ENCODE results near the gene ZNF280A.

DNA sequence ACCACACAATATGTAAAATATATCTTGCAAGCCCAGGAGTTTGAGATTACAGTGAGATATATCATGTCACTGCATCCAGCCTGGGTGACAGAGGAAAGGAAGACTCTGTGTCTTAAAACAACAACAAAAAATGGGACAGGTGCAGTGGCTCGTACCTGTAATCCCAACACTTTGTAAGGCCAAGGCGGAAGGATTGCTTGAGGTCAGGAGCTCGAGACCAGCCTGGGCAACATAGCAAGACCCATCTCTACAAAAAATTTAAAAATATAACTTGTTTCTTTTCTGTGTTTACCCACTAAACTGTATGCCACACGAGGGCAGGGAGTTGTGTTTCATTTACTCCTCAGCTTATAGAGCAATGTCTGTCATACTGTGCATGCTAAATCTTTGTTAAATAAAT is 3.1 kb downstream of the ZNF280A start:
- TF ChIP-seq, protein P1, sequence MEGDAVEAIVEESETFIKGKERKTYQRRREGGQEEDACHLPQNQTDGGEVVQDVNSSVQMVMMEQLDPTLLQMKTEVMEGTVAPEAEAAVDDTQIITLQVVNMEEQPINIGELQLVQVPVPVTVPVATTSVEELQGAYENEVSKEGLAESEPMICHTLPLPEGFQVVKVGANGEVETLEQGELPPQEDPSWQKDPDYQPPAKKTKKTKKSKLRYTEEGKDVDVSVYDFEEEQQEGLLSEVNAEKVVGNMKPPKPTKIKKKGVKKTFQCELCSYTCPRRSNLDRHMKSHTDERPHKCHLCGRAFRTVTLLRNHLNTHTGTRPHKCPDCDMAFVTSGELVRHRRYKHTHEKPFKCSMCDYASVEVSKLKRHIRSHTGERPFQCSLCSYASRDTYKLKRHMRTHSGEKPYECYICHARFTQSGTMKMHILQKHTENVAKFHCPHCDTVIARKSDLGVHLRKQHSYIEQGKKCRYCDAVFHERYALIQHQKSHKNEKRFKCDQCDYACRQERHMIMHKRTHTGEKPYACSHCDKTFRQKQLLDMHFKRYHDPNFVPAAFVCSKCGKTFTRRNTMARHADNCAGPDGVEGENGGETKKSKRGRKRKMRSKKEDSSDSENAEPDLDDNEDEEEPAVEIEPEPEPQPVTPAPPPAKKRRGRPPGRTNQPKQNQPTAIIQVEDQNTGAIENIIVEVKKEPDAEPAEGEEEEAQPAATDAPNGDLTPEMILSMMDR (IDR thresholded peaks at IDR 0.05 in 8 of 11, conservative IDR thresholded peaks at IDR 0.05 in 3 of 11) = no peak
- no peak for TF ChIP-seq POLR2AphosphoS5 (IDR thresholded peaks at IDR 0.05)
- no peak for TF ChIP-seq POLR2A (IDR thresholded peaks at IDR 0.05)
